ENCODE data around the gene CD82. TPM values are rescaled to one million over a fixed set of nuclear protein-coding genes. Genes with fewer than 3 reads are reported as not detected.
A peak's percentile ranks its signal among the peaks of the same experiment; 100 is the strongest.

CD82 gene
- total RNA-seq, 2 experiments from 2014 or later = 239 to 272 TPM

DNA sequence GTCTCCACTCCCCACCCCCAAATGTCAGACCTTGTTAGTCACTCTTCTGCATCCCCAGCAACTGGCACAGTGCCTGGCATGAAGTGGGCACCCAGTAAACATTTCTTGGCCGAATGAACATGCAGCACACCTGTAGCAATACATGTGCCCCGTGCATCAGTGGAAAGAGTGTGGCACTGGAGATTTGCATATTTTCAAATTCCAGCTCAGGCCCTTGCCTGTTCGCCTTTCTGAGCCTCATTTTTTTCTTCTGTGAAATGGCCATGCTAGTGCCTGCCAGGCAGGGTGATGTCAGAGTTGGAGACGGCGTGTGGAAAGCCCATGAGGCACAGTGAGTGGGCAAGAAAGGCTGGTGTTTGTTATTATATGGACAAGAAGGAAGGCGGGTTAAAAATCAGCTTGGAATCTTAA lies 38.7 kb downstream of the CD82 start:
- Mint-ChIP-seq H3K4me1 (peaks cover 83% of the 10 kb centered on the region), H3K36me3 (ENCODE audit: low read depth) (peaks cover 68% of the 10 kb centered on the region), H3K27me3 (no peaks in the 10 kb centered on the region), H3K27ac (peak overlapping the region; percentile 24), H3K4me3 (no peak overlapping the region), H3K9me3 (ENCODE audit: low read depth) (no peaks in the 10 kb centered on the region)
- ChIA-PET CTCF (interaction anchor here (0.5 to 1.2 kb wide), 6 partner anchors 9 to 47 kb away, joined by 3 to 5 read pairs (median 3); no protein-coding TSS in a partner anchor), POLR2A (no interaction called here)
- DNase-seq (no peak), ATAC-seq (no peak)
- intact Hi-C loops (cut with DNase I, micrococcal nuclease) = no loop called here

DNA sequence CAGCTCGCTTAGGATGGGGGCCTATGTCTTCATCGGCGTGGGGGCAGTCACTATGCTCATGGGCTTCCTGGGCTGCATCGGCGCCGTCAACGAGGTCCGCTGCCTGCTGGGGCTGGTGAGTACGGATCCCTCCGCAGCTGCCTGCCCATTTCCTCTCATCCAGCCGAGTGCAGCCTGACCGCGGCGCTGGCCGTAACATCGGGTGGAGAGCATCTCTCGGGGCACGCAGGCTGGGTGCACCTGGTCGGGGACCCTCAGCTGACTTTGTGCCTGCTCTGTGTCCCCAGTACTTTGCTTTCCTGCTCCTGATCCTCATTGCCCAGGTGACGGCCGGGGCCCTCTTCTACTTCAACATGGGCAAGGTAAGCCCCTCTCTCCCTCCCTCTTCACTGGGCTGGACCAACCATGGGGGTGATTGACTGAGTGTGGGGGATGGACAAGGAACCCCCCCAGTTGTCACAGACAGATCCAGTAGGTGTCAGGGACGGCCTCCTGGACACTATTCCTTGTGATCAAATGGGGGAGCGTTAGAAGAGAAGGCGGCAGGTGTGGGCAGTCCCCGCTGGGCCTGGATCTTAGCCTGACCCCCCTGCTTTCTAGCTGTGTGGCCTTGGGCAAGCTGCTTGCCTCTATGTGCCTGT lies 39.7 kb downstream of the CD82 start:
- CTCF ChIA-PET = interaction anchor here (0.6 to 3.2 kb wide), 2 partner anchors 12 kb away, joined by 5 to 14 read pairs; no protein-coding TSS in a partner anchor
- Mint-ChIP-seq H3K27ac (no peak overlapping the region), H3K9me3 (ENCODE audit: low read depth) (no peaks in the 10 kb centered on the region), H3K36me3 (ENCODE audit: low read depth) (peaks cover 74% of the 10 kb centered on the region), H3K4me3 (no peak overlapping the region), H3K4me1 (peaks cover 87% of the 10 kb centered on the region), H3K27me3 (no peaks in the 10 kb centered on the region)
- ATAC-seq (no peak), DNase-seq (no peak)
- intact Hi-C loops (cut with DNase I, micrococcal nuclease) = no loop called here
- POLR2A ChIA-PET = no interaction called here

DNA sequence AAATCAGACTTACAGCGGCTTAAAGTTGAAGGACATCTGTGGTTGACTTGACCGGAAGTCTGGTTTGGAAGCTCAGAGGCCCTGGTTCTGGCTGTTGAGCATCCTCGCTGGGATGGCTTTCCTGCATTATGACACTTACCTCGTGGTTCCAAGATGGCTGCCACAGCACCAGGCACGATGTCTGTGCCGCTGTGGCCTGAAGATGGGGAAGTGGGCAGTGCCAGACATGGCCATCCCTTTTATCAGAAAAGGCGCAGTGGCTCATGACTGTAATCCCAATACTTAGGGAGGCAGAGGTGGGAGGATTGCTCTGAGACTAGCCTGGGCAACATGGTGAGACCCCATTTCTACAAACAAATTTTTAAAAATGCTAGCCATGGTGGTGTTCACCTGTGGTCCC lies 40.5 kb downstream of the CD82 start:
- CTCF ChIA-PET = interaction anchor here (3.2 kb wide), 1 partner anchor 11 kb away, joined by 14 read pairs; no protein-coding TSS in a partner anchor
- Mint-ChIP-seq H3K36me3 (ENCODE audit: low read depth) (peaks cover 72% of the 10 kb centered on the region), H3K27me3 (no peaks in the 10 kb centered on the region), H3K9me3 (ENCODE audit: low read depth) (no peaks in the 10 kb centered on the region), H3K27ac (no peak overlapping the region), H3K4me3 (no peak overlapping the region), H3K4me1 (peaks cover 87% of the 10 kb centered on the region)
- intact Hi-C loops (cut with DNase I, micrococcal nuclease) = no loop called here
- POLR2A ChIA-PET = no interaction called here
- no peak for DNase-seq
- ATAC-seq = no peak

DNA sequence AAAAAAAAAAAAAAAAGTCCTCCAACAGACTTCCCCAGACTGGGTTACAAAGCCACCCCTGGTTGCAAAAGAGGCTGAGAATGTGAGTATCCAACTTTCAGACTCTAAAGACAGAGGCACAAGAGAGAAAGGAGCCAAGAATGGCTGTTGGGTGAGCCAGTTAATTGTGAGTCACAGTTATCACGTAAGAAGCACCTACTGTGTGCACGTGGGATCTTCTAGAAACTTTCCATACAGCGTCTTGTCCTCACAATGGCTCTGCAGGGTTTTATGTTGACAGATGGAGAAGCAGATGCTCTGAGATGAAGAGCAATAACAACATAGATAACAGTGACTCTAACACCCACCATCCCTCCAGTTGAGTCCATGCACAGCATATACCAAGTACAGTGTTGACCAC lies 41.0 kb downstream of the CD82 start:
- Mint-ChIP-seq H3K4me3 (no peak overlapping the region), H3K36me3 (ENCODE audit: low read depth) (peaks cover 66% of the 10 kb centered on the region), H3K27ac (peak overlapping the region; percentile 63), H3K4me1 (peaks cover 87% of the 10 kb centered on the region), H3K9me3 (ENCODE audit: low read depth) (no peaks in the 10 kb centered on the region), H3K27me3 (no peaks in the 10 kb centered on the region)
- ChIA-PET CTCF (interaction anchor here (3.2 kb wide), 1 partner anchor 11 kb away, joined by 14 read pairs; no protein-coding TSS in a partner anchor), POLR2A (no interaction called here)
- no peak for DNase-seq
- ATAC-seq = no peak
- intact Hi-C loops (cut with DNase I, micrococcal nuclease) = no loop called here

DNA sequence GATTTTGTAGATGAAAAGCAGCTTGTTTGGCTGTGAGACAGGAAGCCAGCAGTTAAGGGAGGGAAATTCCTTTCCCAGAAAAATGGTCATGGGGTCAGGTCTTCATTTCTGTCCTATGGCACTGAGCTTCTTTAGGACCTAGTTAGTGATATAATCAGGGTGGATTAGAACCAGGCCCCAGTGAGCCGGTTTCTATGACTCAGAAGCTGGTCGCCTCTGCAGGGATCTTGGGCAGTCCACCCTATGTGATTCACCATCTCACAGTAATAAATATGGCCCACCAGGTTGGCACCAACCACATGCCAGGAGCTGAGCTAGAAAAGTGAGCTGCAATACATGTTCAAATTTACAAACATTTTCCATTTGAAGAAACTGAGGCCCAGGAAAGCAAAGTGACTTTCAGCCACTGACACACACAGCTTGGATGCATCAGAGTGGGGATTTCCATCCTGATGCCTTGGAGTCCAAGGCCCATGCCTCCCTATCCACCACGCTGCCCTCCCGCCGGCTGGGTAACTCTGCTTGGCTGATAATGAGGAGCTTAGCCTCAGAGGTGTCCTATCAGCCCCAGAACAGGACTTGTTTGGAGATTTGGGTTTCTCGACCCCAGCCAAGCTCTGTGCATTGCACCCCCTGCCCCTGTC lies 42.0 kb downstream of the CD82 start:
- CTCF ChIA-PET = interaction anchor here (0.6 to 3.2 kb wide), 6 partner anchors 10 to 577 kb away, joined by 3 to 14 read pairs (median 3); no protein-coding TSS in a partner anchor
- Mint-ChIP-seq H3K9me3 (ENCODE audit: low read depth) (no peaks in the 10 kb centered on the region), H3K36me3 (ENCODE audit: low read depth) (peaks cover 65% of the 10 kb centered on the region), H3K4me1 (peaks cover 87% of the 10 kb centered on the region), H3K27ac (peak overlapping the region; percentile 56), H3K27me3 (no peaks in the 10 kb centered on the region), H3K4me3 (peak overlapping the region; percentile 3)
- DNase-seq (peak; percentile 50), ATAC-seq (peak; percentile 42)
- POLR2A ChIA-PET = interaction anchor here (0.6 kb wide), 1 partner anchor 53 kb away, joined by 3 read pairs; no protein-coding TSS in a partner anchor
- intact Hi-C loops (cut with DNase I, micrococcal nuclease) = no loop called here

DNA sequence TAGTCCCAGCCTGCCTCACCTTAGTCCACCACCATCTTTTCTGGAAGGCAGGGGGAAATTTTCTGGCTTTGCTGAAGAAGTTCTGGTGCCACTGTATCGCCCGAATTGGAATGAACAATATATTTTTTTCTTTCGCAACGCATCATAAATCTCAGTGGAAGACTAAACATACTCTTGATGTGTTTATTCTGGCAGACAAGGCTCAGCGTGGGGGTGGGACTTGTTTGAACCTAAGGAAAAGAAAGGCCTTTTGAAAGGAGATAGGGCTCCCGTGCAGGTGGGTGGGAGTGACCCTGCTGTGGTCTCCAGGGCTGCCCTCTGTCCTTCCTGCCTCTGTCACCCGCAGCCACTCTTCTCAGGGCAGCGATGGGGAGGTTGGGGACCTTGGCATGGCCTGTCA lies 42.5 kb downstream of the CD82 start:
- CTCF ChIA-PET = interaction anchor here (0.6 to 3.2 kb wide), 3 partner anchors 9 to 51 kb away, joined by 3 to 14 read pairs (median 10); no protein-coding TSS in a partner anchor

DNA sequence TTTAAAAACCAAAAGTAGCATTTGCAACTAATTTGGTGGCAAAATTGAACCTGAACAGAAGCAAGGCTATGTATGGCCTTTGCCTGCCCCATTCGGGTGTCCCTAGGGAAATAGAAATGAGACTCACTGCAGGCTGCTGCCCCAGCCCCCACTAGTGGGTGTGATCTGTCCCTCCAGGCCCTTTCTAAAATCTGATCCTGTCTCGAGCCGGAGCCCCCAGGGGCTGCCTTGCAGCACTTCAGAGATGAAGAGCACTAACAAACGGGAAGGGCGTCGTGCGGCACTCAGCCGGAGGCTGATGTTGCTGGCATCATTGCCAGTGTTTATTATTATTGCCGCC lies 43.2 kb downstream of the CD82 start:
- H3K4me3 Mint-ChIP-seq = no peak overlapping the region
- peaks cover 65% of the 10 kb centered on the region for H3K36me3 Mint-ChIP-seq (ENCODE audit: low read depth)
- intact Hi-C loops (cut with DNase I, micrococcal nuclease) = loop anchor here in 1 of 2 experiments (2.0 kb wide), 1 partner anchor 44 kb away; the partner anchor contains the start of gene CD82
- no peak for ATAC-seq
- peaks cover 89% of the 10 kb centered on the region for H3K4me1 Mint-ChIP-seq
- no peaks in the 10 kb centered on the region for H3K9me3 Mint-ChIP-seq (ENCODE audit: low read depth)
- ChIA-PET CTCF (interaction anchor here (0.7 to 7.5 kb wide), 3 partner anchors 13 to 867 kb away, joined by 3 to 71 read pairs (median 3); no protein-coding TSS in a partner anchor), POLR2A (no interaction called here)
- DNase-seq = no peak
- H3K27me3 Mint-ChIP-seq = no peaks in the 10 kb centered on the region
- peak overlapping the region; percentile 84 for H3K27ac Mint-ChIP-seq

More for the DNA sequence above, 42.5 kb downstream of the CD82 start:
- peaks cover 65% of the 10 kb centered on the region for H3K36me3 Mint-ChIP-seq (ENCODE audit: low read depth)
- no peak for DNase-seq
- intact Hi-C loops (cut with DNase I, micrococcal nuclease) = loop anchor here in 1 of 2 experiments (2.0 kb wide), 1 partner anchor 43 kb away; the partner anchor contains the start of gene CD82
- POLR2A ChIA-PET = no interaction called here
- ATAC-seq = no peak
- peak overlapping the region; percentile 84 for H3K27ac Mint-ChIP-seq
- no peaks in the 10 kb centered on the region for H3K27me3 Mint-ChIP-seq
- H3K4me3 Mint-ChIP-seq = peak overlapping the region; percentile 3
- no peaks in the 10 kb centered on the region for H3K9me3 Mint-ChIP-seq (ENCODE audit: low read depth)
- peaks cover 87% of the 10 kb centered on the region for H3K4me1 Mint-ChIP-seq

DNA sequence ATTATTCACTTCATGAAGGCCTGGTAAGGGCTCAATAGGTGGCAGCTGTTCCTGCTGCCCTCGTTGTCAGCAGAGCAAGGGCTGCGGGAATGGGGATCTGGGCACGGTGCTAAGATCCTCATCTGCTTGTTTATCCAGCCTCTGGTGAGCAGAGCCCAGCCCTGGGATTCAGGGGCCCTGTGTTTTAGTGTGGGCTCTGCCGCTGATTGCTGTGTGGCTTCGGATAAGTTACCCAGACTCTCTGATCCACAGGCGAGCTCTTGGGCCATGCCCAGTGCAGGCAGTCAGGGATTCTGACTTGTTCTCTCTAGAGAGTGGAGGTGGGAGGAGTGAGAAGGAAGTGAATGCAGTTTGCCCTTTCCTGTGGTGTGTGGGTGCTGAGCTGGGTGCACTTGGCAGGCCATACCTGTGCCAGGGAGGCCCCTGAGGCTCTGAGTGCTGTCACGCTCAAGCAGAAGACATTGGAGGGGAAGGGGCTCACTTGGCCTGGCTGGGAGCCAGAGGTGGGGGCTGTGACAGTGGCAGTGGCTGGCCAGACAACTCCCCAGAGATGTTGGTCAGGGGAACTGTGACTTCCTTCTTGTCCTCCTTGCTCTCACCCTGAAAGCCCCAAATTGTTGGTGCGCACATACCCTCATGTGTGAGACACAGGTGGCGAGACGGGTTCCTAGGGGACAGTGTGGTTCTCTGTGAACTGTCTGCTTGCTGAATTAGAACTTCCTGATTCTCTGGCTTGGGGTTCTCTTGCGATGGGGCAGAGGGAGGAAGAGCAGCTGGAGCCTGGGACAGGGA lies 43.7 kb downstream of the CD82 start:
- intact Hi-C loops (cut with DNase I, micrococcal nuclease) = loop anchor here in 1 of 2 experiments (2.0 kb wide), 1 partner anchor 44 kb away; the partner anchor contains the start of gene CD82
- ATAC-seq (peak; percentile 63), DNase-seq (peak; percentile 61)
- H3K9me3 Mint-ChIP-seq (ENCODE audit: low read depth) = no peaks in the 10 kb centered on the region
- H3K27me3 Mint-ChIP-seq = no peaks in the 10 kb centered on the region
- peak overlapping the region; percentile 84 for H3K27ac Mint-ChIP-seq
- H3K36me3 Mint-ChIP-seq (ENCODE audit: low read depth) = peaks cover 62% of the 10 kb centered on the region
- H3K4me1 Mint-ChIP-seq = peaks cover 88% of the 10 kb centered on the region
- ChIA-PET POLR2A (interaction anchor here (0.8 to 1.1 kb wide), 2 partner anchors 13 to 77 kb away, joined by 3 read pairs; no protein-coding TSS in a partner anchor), CTCF (interaction anchor here (0.7 to 7.5 kb wide), 6 partner anchors 12 to 866 kb away, joined by 3 to 71 read pairs (median 3); partner anchors contain the start of gene CD82)
- H3K4me3 Mint-ChIP-seq = no peak overlapping the region

DNA sequence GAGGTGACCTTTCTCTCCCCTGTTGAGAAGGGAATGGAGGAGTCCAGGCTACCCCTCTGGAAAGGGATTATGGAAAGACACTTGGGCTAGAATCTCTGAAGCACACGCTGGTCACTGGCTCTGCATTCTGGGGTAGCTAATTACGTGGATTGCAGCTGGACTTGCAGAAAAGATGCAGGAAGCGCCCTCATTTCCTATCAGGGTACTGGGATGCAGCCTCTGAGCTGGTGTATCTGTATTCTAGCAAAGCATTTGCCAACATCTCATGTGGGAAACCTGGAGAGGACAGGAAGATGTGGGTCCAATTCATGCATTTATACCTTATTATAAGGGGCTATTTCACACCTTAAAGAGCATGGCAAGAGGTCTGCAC lies 44.3 kb downstream of the CD82 start:
- H3K27me3 Mint-ChIP-seq = no peaks in the 10 kb centered on the region
- ChIA-PET CTCF (interaction anchor here (0.7 to 7.5 kb wide), 4 partner anchors 41 to 53 kb away, joined by 3 to 71 read pairs (median 4); partner anchors contain the start of gene CD82), POLR2A (interaction anchor here (0.8 to 1.1 kb wide), 2 partner anchors 13 to 78 kb away, joined by 3 read pairs; no protein-coding TSS in a partner anchor)
- no peak for ATAC-seq
- H3K9me3 Mint-ChIP-seq (ENCODE audit: low read depth) = no peaks in the 10 kb centered on the region
- H3K27ac Mint-ChIP-seq = peak overlapping the region; percentile 84
- H3K36me3 Mint-ChIP-seq (ENCODE audit: low read depth) = peaks cover 62% of the 10 kb centered on the region
- H3K4me3 Mint-ChIP-seq = no peak overlapping the region
- no peak for DNase-seq
- intact Hi-C loops (cut with DNase I, micrococcal nuclease) = loop anchor here in 1 of 2 experiments (2.0 kb wide), 1 partner anchor 45 kb away; the partner anchor contains the start of gene CD82
- peaks cover 88% of the 10 kb centered on the region for H3K4me1 Mint-ChIP-seq

DNA sequence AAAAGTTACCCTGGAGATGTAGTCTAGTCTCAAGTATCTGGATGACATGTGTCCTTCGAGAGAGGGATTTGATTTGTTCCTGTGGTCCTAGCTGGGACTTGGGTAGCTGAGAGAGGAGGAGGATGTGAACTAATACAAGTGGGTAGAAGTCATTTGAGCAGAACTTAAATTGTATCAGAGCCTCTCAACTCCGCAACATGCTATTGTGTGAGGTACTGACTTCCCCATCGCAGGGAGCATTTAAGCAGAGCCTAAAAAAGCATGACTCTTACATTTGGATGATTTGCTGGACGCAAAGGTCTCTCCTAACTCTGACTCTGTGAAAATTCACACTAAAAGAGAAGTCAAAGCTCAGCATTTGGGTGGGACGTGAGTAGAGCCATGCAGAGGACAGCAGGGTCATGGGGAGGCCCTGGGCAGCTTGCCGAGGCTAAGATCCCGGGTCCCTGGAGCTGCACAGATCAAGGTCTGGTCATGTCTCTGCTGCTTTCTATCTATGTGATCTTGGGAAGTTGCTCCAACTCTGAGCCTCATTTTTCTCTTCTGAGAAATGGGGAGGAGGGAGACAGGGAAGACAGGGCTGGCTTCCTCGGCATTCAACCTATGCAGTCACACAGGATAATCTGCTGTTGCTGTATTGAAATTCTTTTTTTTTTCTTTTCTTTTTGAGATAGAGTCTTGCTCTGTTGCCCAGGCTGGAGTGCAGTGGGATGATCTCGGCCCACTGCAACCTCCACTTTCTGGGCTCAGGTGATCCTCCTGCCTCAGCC lies 44.9 kb downstream of the CD82 start:
- DNase-seq (no peak), ATAC-seq (no peak)
- Mint-ChIP-seq H3K27me3 (no peaks in the 10 kb centered on the region), H3K4me3 (no peak overlapping the region), H3K36me3 (ENCODE audit: low read depth) (peaks cover 62% of the 10 kb centered on the region), H3K9me3 (ENCODE audit: low read depth) (no peaks in the 10 kb centered on the region), H3K4me1 (peaks cover 92% of the 10 kb centered on the region), H3K27ac (peak overlapping the region; percentile 84)
- intact Hi-C loops (cut with DNase I, micrococcal nuclease) = no loop called here
- POLR2A ChIA-PET = interaction anchor here (0.9 to 1.1 kb wide), 2 partner anchors 14 to 39 kb away, joined by 3 to 4 read pairs; no protein-coding TSS in a partner anchor
- CTCF ChIA-PET = interaction anchor here (0.7 to 7.5 kb wide), 5 partner anchors 18 to 53 kb away, joined by 3 to 71 read pairs (median 3); partner anchors contain the start of gene CD82

Data from activated CD4-positive, alpha-beta T cell treated with anti-CD3 and anti-CD28 coated beads for 36 hours (primary cell).